Vagina (tissue), 2 donors: ENCODE results near the gene SLC5A2. TPM values are rescaled to one million over a fixed set of nuclear protein-coding genes. Genes with fewer than 3 reads are reported as not detected.

Experiments used
- DNase-seq, 2 donors: peaks; one replicate each; pipeline ENCODE4 v3.0.0-alpha.2; 2017; ENCODE audit errors: extremely low spot score in 2 of 2
- H3K27ac ChIP-seq: fragments of 200-600 bp; sonication (generic); one replicate; pipeline ENCODE4 v1.5.1; 2019
- H3K27me3 ChIP-seq: fragments of 200-600 bp; sonication (generic); one replicate; pipeline ENCODE4 v1.5.1; 2019
- H3K36me3 ChIP-seq, 2 donors: fragments of 200-600 bp; sonication (generic); one replicate each; pipeline ENCODE4 v1.5.1; 2017 to 2019
- H3K4me1 ChIP-seq: fragments of 200-600 bp; sonication (generic); one replicate; pipeline ENCODE4 v1.5.1; 2019
- H3K4me3 ChIP-seq, 2 donors: fragments of 200-600 bp; sonication (generic); 1 replicate in 1 of 2; 2 replicates in 1 of 2; pipeline ENCODE4 v1.5.1; 2016 to 2019
- H3K9me3 ChIP-seq: fragments of 200-600 bp; sonication (generic); one replicate; pipeline ENCODE4 v1.5.1; 2019
- POLR2A ChIP-seq, 2 donors: fragments of 450-650 bp; IDR thresholded peaks; one replicate each; pipeline ENCODE4 v1.6.1; 2017; ENCODE audit warnings: antibody characterized with exemption in 2 of 2, mild to moderate bottlenecking in 2 of 2, moderate library complexity in 2 of 2
- POLR2AphosphoS5 ChIP-seq, 2 donors: sonication (generic); formaldehyde crosslinking; IDR thresholded peaks; one replicate each; pipeline ENCODE4 v1.9.0; 2017; ENCODE audit warnings: antibody characterized with exemption in 2 of 2, mild to moderate bottlenecking in 2 of 2, low read depth in 1 of 2; ENCODE audit not compliant: insufficient read depth in 1 of 2
- intact Hi-C: fragments of 100-400 bp; cut with DNase I; formaldehyde crosslinking; loops from one replicate; pipeline ENCODE4 v1.15.1; 2023
- total RNA-seq: library from RNA; depleted of rRNA; stranded (reverse); fragments of >200 nt; gene quantifications from one replicate; pipeline ENCODE4 v1.2.3, GENCODE V29; 2016
- TF ChIP-seq, protein P1 (sequence below), 3 experiments: fragments of 450-650 bp in 2 of 3; fragments of 200-600 bp in 1 of 3; sonication (generic) in 1 of 3; IDR thresholded peaks; one replicate each; pipeline ENCODE4 v1.5.1; 2017 to 2019; ENCODE audit warnings: antibody characterized with exemption in 3 of 3, mild to moderate bottlenecking in 2 of 3, moderate library complexity in 2 of 3

Gene SLC5A2
- total RNA-seq, 1 donor from 2014 or later = not detected

DNA sequence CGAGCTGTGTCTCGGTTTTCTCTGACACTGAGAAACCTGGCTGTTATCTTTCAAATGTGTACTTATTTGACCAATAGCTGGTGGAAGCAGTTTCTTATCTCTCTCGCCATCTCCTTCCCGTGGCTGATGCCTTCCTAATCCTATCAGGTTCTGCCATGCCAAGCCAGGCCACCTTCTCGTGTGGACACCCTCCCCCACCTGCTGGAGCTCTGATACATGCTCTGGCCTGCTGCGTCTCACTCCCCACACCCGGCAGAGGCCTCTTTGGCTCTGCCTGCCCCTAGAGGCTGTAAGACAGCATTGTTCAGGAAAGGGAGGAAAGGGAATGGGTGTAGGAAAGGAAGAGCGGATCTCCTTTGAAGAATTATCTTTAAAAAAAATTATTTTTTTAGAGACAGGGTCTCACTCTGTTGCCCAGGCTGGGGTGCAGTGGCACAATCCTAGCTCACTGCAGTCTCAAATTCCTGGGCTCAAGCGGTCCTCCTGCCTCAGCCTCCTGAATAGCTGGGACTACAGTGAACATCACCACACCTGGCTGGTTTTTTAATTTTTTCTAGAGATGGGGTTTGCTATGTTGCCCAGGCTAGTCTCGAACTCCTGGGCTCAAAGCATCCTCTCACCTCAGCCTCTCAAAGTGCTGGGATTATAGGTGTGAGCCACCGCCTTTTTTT lies 31.1 kb upstream of the SLC5A2 start:
- Histone ChIP-seq H3K4me1 (peaks cover 58% of the 10 kb centered on the region), H3K27ac (peak overlapping the region; percentile 84), H3K27me3 (no peaks in the 10 kb centered on the region), H3K36me3 (peaks cover 0 to 4% of the 10 kb centered on the region in 2 donors), H3K9me3 (no peaks in the 10 kb centered on the region), H3K4me3 (no peak overlapping the region)
- no peak for DNase-seq
- intact Hi-C loops = loop anchor here (10.0 kb wide), 1 partner anchor 423 kb away; the partner anchor contains the start of gene ZNF267
- TF ChIP-seq POLR2AphosphoS5 (IDR thresholded peaks at IDR 0.05; ENCODE audit: insufficient read depth in 1 of 2, low read depth in 1 of 2) (peak in 1 of 2 donors; percentile 22), POLR2A (IDR thresholded peaks at IDR 0.05) (no peak)
- TF ChIP-seq, protein P1, sequence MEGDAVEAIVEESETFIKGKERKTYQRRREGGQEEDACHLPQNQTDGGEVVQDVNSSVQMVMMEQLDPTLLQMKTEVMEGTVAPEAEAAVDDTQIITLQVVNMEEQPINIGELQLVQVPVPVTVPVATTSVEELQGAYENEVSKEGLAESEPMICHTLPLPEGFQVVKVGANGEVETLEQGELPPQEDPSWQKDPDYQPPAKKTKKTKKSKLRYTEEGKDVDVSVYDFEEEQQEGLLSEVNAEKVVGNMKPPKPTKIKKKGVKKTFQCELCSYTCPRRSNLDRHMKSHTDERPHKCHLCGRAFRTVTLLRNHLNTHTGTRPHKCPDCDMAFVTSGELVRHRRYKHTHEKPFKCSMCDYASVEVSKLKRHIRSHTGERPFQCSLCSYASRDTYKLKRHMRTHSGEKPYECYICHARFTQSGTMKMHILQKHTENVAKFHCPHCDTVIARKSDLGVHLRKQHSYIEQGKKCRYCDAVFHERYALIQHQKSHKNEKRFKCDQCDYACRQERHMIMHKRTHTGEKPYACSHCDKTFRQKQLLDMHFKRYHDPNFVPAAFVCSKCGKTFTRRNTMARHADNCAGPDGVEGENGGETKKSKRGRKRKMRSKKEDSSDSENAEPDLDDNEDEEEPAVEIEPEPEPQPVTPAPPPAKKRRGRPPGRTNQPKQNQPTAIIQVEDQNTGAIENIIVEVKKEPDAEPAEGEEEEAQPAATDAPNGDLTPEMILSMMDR (IDR thresholded peaks at IDR 0.05) = peak in 1 of 3 experiments; percentile 38

DNA sequence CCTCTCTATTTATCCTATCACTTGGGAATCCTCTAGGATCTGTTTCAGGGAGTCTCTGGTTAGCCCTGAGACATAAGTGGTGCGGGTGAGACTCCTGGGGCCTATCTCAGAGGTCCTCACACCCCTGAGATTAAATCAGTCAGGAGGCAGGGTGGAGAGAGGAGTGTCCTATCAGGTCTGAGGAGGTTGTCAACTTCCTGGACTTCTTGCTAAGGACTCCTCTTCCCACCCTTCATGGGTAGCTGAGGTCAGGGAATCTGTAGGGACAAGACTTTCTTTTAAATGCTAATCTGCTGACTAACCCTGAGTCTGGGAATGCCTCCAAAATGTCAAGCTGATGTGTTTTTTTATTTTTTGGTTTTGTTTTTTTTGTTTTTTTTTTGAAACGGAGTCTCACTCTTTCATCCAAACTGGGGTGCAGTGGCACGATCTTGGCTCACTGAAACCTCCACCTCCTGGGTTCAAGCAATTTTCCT lies 30.3 kb upstream of the SLC5A2 start:
- intact Hi-C loops = loop anchor here (10.0 kb wide), 1 partner anchor 422 kb away; the partner anchor contains the start of gene ZNF267
- TF ChIP-seq POLR2A (IDR thresholded peaks at IDR 0.05) (no peak), POLR2AphosphoS5 (IDR thresholded peaks at IDR 0.05; ENCODE audit: insufficient read depth in 1 of 2, low read depth in 1 of 2) (peak in 1 of 2 donors; percentile 66)

DNA sequence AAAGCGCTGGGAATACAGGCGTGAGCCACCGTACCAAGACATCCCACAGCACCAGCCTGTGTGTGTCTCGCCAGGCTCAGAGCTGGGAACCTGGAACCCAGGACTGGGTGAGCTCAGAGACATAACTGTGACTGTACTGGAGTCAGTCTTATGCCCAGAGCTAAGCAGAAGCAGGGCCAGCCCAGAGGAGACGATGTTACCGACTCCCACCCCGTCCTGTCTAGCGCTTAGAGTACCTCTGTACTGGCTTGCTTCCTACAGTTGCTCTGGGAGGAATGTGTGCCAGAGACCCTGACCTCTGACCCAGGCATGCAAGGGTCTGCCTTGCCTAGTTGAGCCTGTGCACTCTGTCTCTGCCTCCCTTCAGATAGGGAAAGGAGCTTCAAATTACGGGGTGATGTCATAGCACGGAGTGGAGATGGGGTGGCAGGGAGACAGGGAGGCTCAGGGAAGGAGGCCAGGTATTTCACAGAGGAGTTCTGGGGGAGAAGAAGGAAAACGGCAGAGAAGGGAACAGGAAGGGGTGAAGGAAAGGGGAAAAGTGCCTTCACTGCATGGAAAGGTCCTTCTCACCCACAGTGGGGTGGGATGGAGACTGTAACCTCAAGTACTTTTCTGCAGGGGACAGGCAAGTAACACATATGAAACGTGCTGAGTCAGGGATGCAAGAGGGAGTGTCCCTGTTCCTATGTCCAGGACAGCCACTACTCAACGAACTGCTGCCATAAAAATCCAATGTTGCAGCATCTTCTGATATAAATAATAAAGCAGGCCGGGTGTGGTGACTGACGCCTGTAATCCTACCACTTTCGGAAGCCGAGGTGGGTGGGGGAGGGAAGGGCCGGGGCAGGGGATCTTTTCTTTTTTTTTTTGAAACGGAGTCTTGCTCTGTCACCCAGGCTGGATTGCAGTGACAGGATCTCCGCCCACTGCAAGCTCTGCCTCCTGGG lies 29.4 kb upstream of the SLC5A2 start:
- Histone ChIP-seq H3K4me3 (peak overlapping the region in 1 of 2 donors; percentile 4), H3K4me1 (peaks cover 73% of the 10 kb centered on the region), H3K9me3 (no peaks in the 10 kb centered on the region), H3K36me3 (peaks cover 0 to 4% of the 10 kb centered on the region in 2 donors), H3K27ac (peak overlapping the region; percentile 84), H3K27me3 (no peaks in the 10 kb centered on the region)
- intact Hi-C loops = loop anchor here (10.0 kb wide), 1 partner anchor 421 kb away; the partner anchor contains the start of gene ZNF267
- DNase-seq = no peak
- TF ChIP-seq POLR2A (IDR thresholded peaks at IDR 0.05) (no peak), POLR2AphosphoS5 (IDR thresholded peaks at IDR 0.05; ENCODE audit: insufficient read depth in 1 of 2, low read depth in 1 of 2) (peak; percentile 46 to 54)
- TF ChIP-seq, protein P1 (IDR thresholded peaks at IDR 0.05) = no peak

More for the DNA sequence above, 30.3 kb upstream of the SLC5A2 start:
- DNase-seq = no peak
- H3K4me3 ChIP-seq = no peak overlapping the region
- no peaks in the 10 kb centered on the region for H3K27me3 ChIP-seq
- peaks cover 0 to 4% of the 10 kb centered on the region in 2 donors for H3K36me3 ChIP-seq
- peaks cover 66% of the 10 kb centered on the region for H3K4me1 ChIP-seq
- H3K27ac ChIP-seq = peak overlapping the region; percentile 84
- H3K9me3 ChIP-seq = no peaks in the 10 kb centered on the region

DNA sequence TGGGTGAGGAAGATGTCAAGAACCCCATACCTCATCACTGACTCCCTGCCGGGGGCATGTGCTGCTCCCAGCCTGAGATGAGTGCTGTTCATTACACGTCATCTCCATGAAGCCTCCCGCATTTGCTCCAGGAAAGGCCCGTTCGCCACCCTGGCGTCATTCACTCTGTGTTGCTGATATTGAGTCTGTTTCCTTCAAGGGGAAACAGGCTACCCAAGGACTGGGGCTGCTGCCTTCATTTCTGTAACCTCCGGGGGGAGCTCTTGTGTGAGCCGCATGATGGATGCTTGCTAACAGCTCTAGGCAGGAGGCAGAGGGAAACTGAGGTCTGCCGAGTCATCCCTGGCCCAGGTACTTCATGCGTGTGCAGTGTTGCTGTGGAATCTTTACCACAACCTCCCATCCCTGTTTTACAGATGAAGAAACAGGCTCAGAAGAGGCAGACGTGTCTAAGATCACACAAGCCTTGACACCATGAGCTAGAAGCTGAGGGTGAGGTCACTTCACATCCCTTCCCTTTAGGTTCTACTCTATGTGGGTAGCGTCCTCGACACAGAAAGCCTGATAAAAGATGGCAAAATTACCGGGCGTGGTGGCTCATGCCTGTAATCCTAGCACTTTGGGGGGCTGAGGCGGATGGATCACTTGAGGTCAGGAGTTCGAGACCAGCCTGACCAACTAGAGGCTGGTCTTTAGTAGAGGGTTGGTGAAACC lies 27.2 kb upstream of the SLC5A2 start:
- H3K27me3 ChIP-seq = no peaks in the 10 kb centered on the region
- peak overlapping the region; percentile 84 for H3K27ac ChIP-seq
- H3K4me1 ChIP-seq = peaks cover 82% of the 10 kb centered on the region
- no peak overlapping the region for H3K4me3 ChIP-seq
- TF ChIP-seq, protein P1 (IDR thresholded peaks at IDR 0.05) = no peak
- no peak for TF ChIP-seq POLR2A (IDR thresholded peaks at IDR 0.05)
- intact Hi-C loops = loop anchor here (10.0 kb wide), 1 partner anchor 419 kb away; the partner anchor contains the start of gene ZNF267
- peaks cover 0 to 4% of the 10 kb centered on the region in 2 donors for H3K36me3 ChIP-seq
- H3K9me3 ChIP-seq = no peaks in the 10 kb centered on the region
- no peak for DNase-seq

DNA sequence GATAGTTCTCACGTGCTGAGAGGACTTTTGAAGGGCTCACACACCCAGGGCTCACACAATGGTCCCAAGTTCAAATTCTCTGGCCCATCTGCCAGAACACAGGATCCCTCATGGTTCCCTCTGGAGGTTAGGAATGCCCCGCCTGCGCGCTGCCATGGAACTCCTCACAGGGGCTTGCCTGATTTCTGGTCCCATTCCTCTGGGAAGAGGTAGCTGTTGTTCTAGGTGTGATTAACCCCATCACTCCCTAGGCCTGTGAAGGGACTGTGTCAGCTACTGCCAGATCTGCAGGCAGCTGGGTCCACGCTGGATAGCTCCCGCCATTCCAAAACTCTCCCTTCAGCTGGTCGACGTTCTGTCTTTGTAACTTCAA lies 25.9 kb upstream of the SLC5A2 start:
- Histone ChIP-seq H3K27me3 (no peaks in the 10 kb centered on the region), H3K36me3 (peaks cover 0 to 8% of the 10 kb centered on the region in 2 donors), H3K27ac (no peak overlapping the region), H3K4me3 (no peak overlapping the region), H3K4me1 (peaks cover 76% of the 10 kb centered on the region), H3K9me3 (no peaks in the 10 kb centered on the region)
- DNase-seq = no peak
- TF ChIP-seq POLR2AphosphoS5 (IDR thresholded peaks at IDR 0.05; ENCODE audit: insufficient read depth in 1 of 2, low read depth in 1 of 2) = no peak
- intact Hi-C loops = loop anchor here (10.0 kb wide), 1 partner anchor 418 kb away; the partner anchor contains the start of gene ZNF267
